Spleen (tissue), 7 donors: ENCODE results near the gene FBLN7.

Experiments
- POLR2A ChIP-seq, 3 donors: fragments of 450-650 bp; IDR thresholded peaks; one replicate each; pipeline ENCODE4 v1.5.1; 2017; ENCODE audit warnings: antibody characterized with exemption in 3 of 3, mild to moderate bottlenecking in 1 of 3
- TF ChIP-seq, protein P1 (sequence below), 11 experiments: fragments of 200-600 bp in 7 of 11; fragments of 450-650 bp in 4 of 11; sonication (generic) in 4 of 11; IDR thresholded peaks in 8 of 11; conservative IDR thresholded peaks in 3 of 11; 1 replicate in 7 of 11; 2 replicates in 4 of 11; pipeline versions ENCODE4 v1.4.0 to v1.8.0; 2016 to 2021; ENCODE audit warnings: antibody characterized with exemption in 11 of 11, inconsistent platforms in 4 of 11, mild to moderate bottlenecking in 1 of 11
- donor health status: DM: no; HTN: no; CAD: no; lungs with moderate emphysema.
- donor health status: DM: no; HTN: no; CAD: no.
- donor health status: DM: no; HTN: no; CAD: no.

DNA sequence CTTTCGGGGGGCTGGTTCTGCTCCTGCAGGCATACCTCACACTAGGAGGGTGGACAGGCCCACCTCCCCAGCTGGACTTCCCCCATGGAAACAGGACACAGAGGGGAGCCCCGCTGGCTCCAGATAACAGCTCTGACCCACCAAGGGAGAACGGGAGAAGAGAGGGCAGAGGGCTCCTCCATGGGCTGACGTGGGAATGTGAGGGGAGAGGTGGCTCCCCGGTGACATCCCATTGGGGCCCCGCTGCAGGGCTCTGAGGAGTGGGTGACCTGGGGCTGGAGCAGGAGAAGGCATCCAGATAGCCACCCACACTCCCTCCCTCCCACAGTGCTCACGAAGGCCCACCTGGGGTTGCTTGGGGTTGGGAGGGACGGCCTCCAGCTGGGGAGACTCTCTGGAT, 45.9 kb downstream of the FBLN7 start:
- TF ChIP-seq, protein P1, sequence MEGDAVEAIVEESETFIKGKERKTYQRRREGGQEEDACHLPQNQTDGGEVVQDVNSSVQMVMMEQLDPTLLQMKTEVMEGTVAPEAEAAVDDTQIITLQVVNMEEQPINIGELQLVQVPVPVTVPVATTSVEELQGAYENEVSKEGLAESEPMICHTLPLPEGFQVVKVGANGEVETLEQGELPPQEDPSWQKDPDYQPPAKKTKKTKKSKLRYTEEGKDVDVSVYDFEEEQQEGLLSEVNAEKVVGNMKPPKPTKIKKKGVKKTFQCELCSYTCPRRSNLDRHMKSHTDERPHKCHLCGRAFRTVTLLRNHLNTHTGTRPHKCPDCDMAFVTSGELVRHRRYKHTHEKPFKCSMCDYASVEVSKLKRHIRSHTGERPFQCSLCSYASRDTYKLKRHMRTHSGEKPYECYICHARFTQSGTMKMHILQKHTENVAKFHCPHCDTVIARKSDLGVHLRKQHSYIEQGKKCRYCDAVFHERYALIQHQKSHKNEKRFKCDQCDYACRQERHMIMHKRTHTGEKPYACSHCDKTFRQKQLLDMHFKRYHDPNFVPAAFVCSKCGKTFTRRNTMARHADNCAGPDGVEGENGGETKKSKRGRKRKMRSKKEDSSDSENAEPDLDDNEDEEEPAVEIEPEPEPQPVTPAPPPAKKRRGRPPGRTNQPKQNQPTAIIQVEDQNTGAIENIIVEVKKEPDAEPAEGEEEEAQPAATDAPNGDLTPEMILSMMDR (IDR thresholded peaks at IDR 0.05 in 8 of 11, conservative IDR thresholded peaks at IDR 0.05 in 3 of 11): no peak
- TF ChIP-seq POLR2A (IDR thresholded peaks at IDR 0.05): no peak
